ENCODE results near the gene RAB11FIP4.

The RAB11FIP4 gene

GRCh38 chr17:31392856-31393748 is 1.6 kb downstream of the RAB11FIP4 start:
- H3K27me3 ChIP-seq (ENCODE audit: insufficient read depth, poor library complexity, severe bottlenecking), result peaks cover 26% of the 10 kb centered on the region
- H3K4me1 ChIP-seq (ENCODE audit: insufficient read depth, poor library complexity, severe bottlenecking), result no peaks in the 10 kb centered on the region
- H3K4me3 ChIP-seq (ENCODE audit: severe bottlenecking), result no peak overlapping the region
- DNase-seq (ENCODE audit: low spot score), result no peak
- no peak for ATAC-seq (ENCODE audit: low read depth)
- no peak for TF ChIP-seq CTCF (IDR thresholded peaks at IDR 0.05; ENCODE audit: poor library complexity, severe bottlenecking)
- no peaks in the 10 kb centered on the region for H3K9me3 ChIP-seq (ENCODE audit: severe bottlenecking)
- H3K27ac ChIP-seq (ENCODE audit: poor library complexity, severe bottlenecking), result no peak overlapping the region
- no peaks in the 10 kb centered on the region for H3K36me3 ChIP-seq (ENCODE audit: low read depth)

- H3K27me3 ChIP-seq (ENCODE audit: insufficient read depth, poor library complexity, severe bottlenecking), result peaks cover 26% of the 10 kb centered on the region
- DNase-seq (ENCODE audit: low spot score), result no peak
- no peaks in the 10 kb centered on the region for H3K4me1 ChIP-seq (ENCODE audit: insufficient read depth, poor library complexity, severe bottlenecking)
- no peak overlapping the region for H3K4me3 ChIP-seq (ENCODE audit: severe bottlenecking)
- H3K36me3 ChIP-seq (ENCODE audit: low read depth), result no peaks in the 10 kb centered on the region
- no peak for ATAC-seq (ENCODE audit: low read depth)
- no peak for TF ChIP-seq CTCF (IDR thresholded peaks at IDR 0.05; ENCODE audit: poor library complexity, severe bottlenecking)
- H3K27ac ChIP-seq (ENCODE audit: poor library complexity, severe bottlenecking), result no peak overlapping the region
- H3K9me3 ChIP-seq (ENCODE audit: severe bottlenecking), result no peaks in the 10 kb centered on the region
These were observed 2.3 kb downstream of the RAB11FIP4 start for GRCh38 chr17:31393749-31394146.

DNA sequence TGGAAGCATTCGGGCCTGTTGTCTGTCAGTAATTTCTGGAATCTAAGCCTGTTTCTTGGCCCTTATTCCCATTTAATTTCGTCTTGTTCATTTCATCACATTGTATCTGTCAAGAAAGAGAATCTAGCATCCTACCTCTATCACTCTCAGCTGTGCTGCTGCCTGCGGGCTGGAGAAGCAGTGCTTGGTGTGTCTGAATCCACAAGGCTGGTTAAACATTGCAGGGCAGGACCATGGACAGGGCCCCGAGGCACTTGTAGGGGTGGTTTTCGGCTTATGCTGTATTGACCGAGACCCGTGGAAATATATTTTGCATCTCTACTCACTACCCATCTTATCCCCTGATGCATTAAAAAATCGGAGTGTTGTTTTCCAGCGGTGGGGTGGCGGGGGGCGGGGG is 3.1 kb downstream of the RAB11FIP4 start:
- Histone ChIP-seq H3K4me1 (ENCODE audit: insufficient read depth, poor library complexity, severe bottlenecking) (no peaks in the 10 kb centered on the region), H3K27ac (ENCODE audit: poor library complexity, severe bottlenecking) (no peak overlapping the region), H3K36me3 (ENCODE audit: low read depth) (no peaks in the 10 kb centered on the region), H3K9me3 (ENCODE audit: severe bottlenecking) (no peaks in the 10 kb centered on the region), H3K4me3 (ENCODE audit: severe bottlenecking) (no peak overlapping the region), H3K27me3 (ENCODE audit: insufficient read depth, poor library complexity, severe bottlenecking) (peaks cover 26% of the 10 kb centered on the region)
- no peak for TF ChIP-seq CTCF (IDR thresholded peaks at IDR 0.05; ENCODE audit: poor library complexity, severe bottlenecking)
- ATAC-seq (ENCODE audit: low read depth) (peak; percentile 46; the same call in 1 of the 3 replicates), DNase-seq (ENCODE audit: low spot score) (no peak)

- Histone ChIP-seq H3K36me3 (ENCODE audit: low read depth) (no peaks in the 10 kb centered on the region), H3K9me3 (ENCODE audit: severe bottlenecking) (no peaks in the 10 kb centered on the region), H3K27me3 (ENCODE audit: insufficient read depth, poor library complexity, severe bottlenecking) (peaks cover 9% of the 10 kb centered on the region), H3K27ac (ENCODE audit: poor library complexity, severe bottlenecking) (no peak overlapping the region), H3K4me1 (ENCODE audit: insufficient read depth, poor library complexity, severe bottlenecking) (no peaks in the 10 kb centered on the region), H3K4me3 (ENCODE audit: severe bottlenecking) (no peak overlapping the region)
- TF ChIP-seq CTCF (IDR thresholded peaks at IDR 0.05; ENCODE audit: poor library complexity, severe bottlenecking), result no peak
- no peak for DNase-seq (ENCODE audit: low spot score)
- ATAC-seq (ENCODE audit: low read depth), result no peak
These were observed 5.9 kb downstream of the RAB11FIP4 start for GRCh38 chr17:31397256-31397939.
